GM12874 (cell line): Measurements from ENCODE around the gene OR51F1.
A peak's percentile ranks its signal among the peaks of the same experiment; 100 is the strongest.

Source experiments
- CTCF ChIP-seq: IDR thresholded peaks from 2 replicates; pipeline ENCODE4 v1.5.1; 2011; ENCODE audit warnings: low read depth, mild to moderate bottlenecking, control low read depth, low read length, moderate library complexity; ENCODE audit not compliant: insufficient read depth

Gene OR51F1

GRCh38 chr11:4722616-4723534 is 46.9 kb downstream of the OR51F1 start:
- 0 out of 2 replicates have a peak, but pooled peaks have one; percentile 7 for TF ChIP-seq CTCF
